ENCODE measurements around the gene COX19. TPM values are rescaled to one million over a fixed set of nuclear protein-coding genes. Genes with fewer than 3 reads are reported as not detected.
A peak's percentile ranks its signal among the peaks of the same experiment; 100 is the strongest.

The COX19 gene
- total and polyA plus RNA-seq, 5 experiments from 2014 or later = 19.3 to 49.0 (median 21.5) TPM

- peak in 2 of 10 donors; percentile 12 to 34 for DNase-seq
- Mint-ChIP-seq H3K27me3 (no peaks in the 10 kb centered on the region), H3K4me1 (peaks cover 16 to 40% (median 33%) of the 10 kb centered on the region in 4 donors), H3K9me3 (no peaks in the 10 kb centered on the region), H3K36me3 (no peaks in the 10 kb centered on the region), H3K27ac (peak overlapping the region in 2 of 10 donors; percentile 43 to 93), H3K4me3 (no peak overlapping the region)
- POLR2A ChIA-PET = interaction anchor here (0.5 to 2.4 kb wide), 2 partner anchors 10 to 107 kb away, joined by 3 to 8 read pairs; no protein-coding TSS in a partner anchor
- ATAC-seq = no peak
Measured at GRCh38 chr7:919924-920341, 55.4 kb downstream of the COX19 start.

- no peak overlapping the region for H3K4me3 Mint-ChIP-seq
- H3K4me1 Mint-ChIP-seq = peaks cover 16 to 35% (median 28%) of the 10 kb centered on the region in 4 donors
- no peaks in the 10 kb centered on the region for H3K9me3 Mint-ChIP-seq
- POLR2A ChIA-PET = interaction anchor here (1.2 kb wide), 1 partner anchor 10 kb away, joined by 5 read pairs; no protein-coding TSS in a partner anchor
- peak overlapping the region in 2 of 10 donors; percentile 3 to 93 for H3K27ac Mint-ChIP-seq
- no peaks in the 10 kb centered on the region for H3K27me3 Mint-ChIP-seq
- DNase-seq (peak in 3 of 10 donors; percentile 1 to 21 (median 13)), ATAC-seq (no peak)
- no peaks in the 10 kb centered on the region for H3K36me3 Mint-ChIP-seq
Measured at GRCh38 chr7:919114-919442, 56.3 kb downstream of the COX19 start.

GRCh38 chr7:918441-919113, 56.8 kb downstream of the COX19 start:
- POLR2A ChIA-PET = interaction anchor here (1.2 kb wide), 1 partner anchor 9 kb away, joined by 5 read pairs; no protein-coding TSS in a partner anchor
- no peaks in the 10 kb centered on the region for H3K36me3 Mint-ChIP-seq
- peak overlapping the region in 1 of 10 donors; percentile 41 for H3K4me3 Mint-ChIP-seq
- peak overlapping the region in 3 of 10 donors; percentile 25 to 50 (median 28) for H3K27ac Mint-ChIP-seq
- H3K4me1 Mint-ChIP-seq = peaks cover 16 to 34% (median 28%) of the 10 kb centered on the region in 4 donors
- H3K9me3 Mint-ChIP-seq = no peaks in the 10 kb centered on the region
- DNase-seq (peak in 2 of 10 donors; percentile 11 to 60), ATAC-seq (no peak)
- H3K27me3 Mint-ChIP-seq = no peaks in the 10 kb centered on the region

- Mint-ChIP-seq H3K9me3 (no peaks in the 10 kb centered on the region), H3K36me3 (no peaks in the 10 kb centered on the region), H3K4me1 (peaks cover 12 to 29% (median 24%) of the 10 kb centered on the region in 4 donors), H3K27me3 (no peaks in the 10 kb centered on the region), H3K27ac (peak overlapping the region in 3 of 10 donors; percentile 3 to 76 (median 48)), H3K4me3 (no peak overlapping the region)
- POLR2A ChIA-PET = interaction anchor here (1.2 kb wide), 1 partner anchor 9 kb away, joined by 5 read pairs; no protein-coding TSS in a partner anchor
- ATAC-seq (no peak), DNase-seq (peak in 1 of 10 donors; percentile 26)
Measured at GRCh38 chr7:918118-918425, 57.3 kb downstream of the COX19 start.

GRCh38 chr7:917255-918117, 57.9 kb downstream of the COX19 start:
- H3K27me3 Mint-ChIP-seq = no peaks in the 10 kb centered on the region
- no peak for ATAC-seq
- H3K9me3 Mint-ChIP-seq = no peaks in the 10 kb centered on the region
- no peaks in the 10 kb centered on the region for H3K36me3 Mint-ChIP-seq
- peaks cover 12 to 23% (median 21%) of the 10 kb centered on the region in 4 donors for H3K4me1 Mint-ChIP-seq
- peak overlapping the region in 3 of 10 donors; percentile 3 to 72 (median 48) for H3K27ac Mint-ChIP-seq
- POLR2A ChIA-PET = no interaction called here
- DNase-seq = peak in 2 of 10 donors; percentile 3 to 27
- H3K4me3 Mint-ChIP-seq = no peak overlapping the region

- POLR2A ChIA-PET = no interaction called here
- Mint-ChIP-seq H3K27me3 (no peaks in the 10 kb centered on the region), H3K9me3 (no peaks in the 10 kb centered on the region), H3K4me3 (no peak overlapping the region), H3K4me1 (peaks cover 10 to 19% (median 18%) of the 10 kb centered on the region in 4 donors), H3K27ac (peak overlapping the region in 5 of 10 donors; percentile 2 to 79 (median 65)), H3K36me3 (no peaks in the 10 kb centered on the region)
- DNase-seq = peak in 1 of 10 donors; percentile 31
- ATAC-seq = no peak
Measured at GRCh38 chr7:916291-916941, 58.9 kb downstream of the COX19 start.

Small RNA genes lying within 50 kb of the gene (microRNA-seq; reads per million reads assigned to microRNA genes)
- gene MIR339 (ENCODE audit: borderline microRNAs expressed) = 1,899 reads per million, percentile 90 among the genes with 10 or more reads in this experiment

Other genes with a start within 250 kb of the COX19 start
- 10 to 100 TPM; 12.3 to 16.3 TPM for gene DNAAF5, start 248.8 kb downstream of the COX19 start, total RNA-seq
- 1 to 10 TPM; 2.8 to 4.6 (median 4.6) TPM for gene DNAAF5, start 248.8 kb downstream of the COX19 start, polyA plus RNA-seq
- gene PRKAR1B, start 248.3 kb downstream of the COX19 start, total RNA-seq = 10 to 100 TPM; 46.2 to 47.3 TPM
- gene PRKAR1B, start 248.3 kb downstream of the COX19 start, polyA plus RNA-seq = 10 to 100 TPM; 14.6 to 35.4 (median 27.6) TPM
- gene SUN1, start 143.1 kb downstream of the COX19 start, total RNA-seq = 100 to 1,000 TPM; 194 to 198 TPM
- 10 to 100 TPM; 26.1 to 37.5 (median 27.9) TPM for gene SUN1, start 143.1 kb downstream of the COX19 start, polyA plus RNA-seq
- 10 to 100 TPM; 61.4 to 64.1 TPM for gene GET4, start 99.0 kb downstream of the COX19 start, total RNA-seq
- gene GET4, start 99.0 kb downstream of the COX19 start, polyA plus RNA-seq = 10 to 100 TPM; 23.0 to 34.6 (median 23.6) TPM
- 10 to 100 TPM; 12.4 to 14.5 TPM for gene ADAP1, start 20.9 kb downstream of the COX19 start, total RNA-seq
- gene ADAP1, start 20.9 kb downstream of the COX19 start, polyA plus RNA-seq = 10 to 100 TPM in 1 of 3 donors, 1 to 10 TPM in 2; 7.6 to 18.4 (median 8.2) TPM
- not detected for gene CYP2W1, start 7.6 kb upstream of the COX19 start, total RNA-seq
- not detected for gene CYP2W1, start 7.6 kb upstream of the COX19 start, polyA plus RNA-seq
- gene GPR146, start 69.0 kb upstream of the COX19 start, total RNA-seq = 1 to 10 TPM; 7.0 to 9.5 TPM
- 1 to 10 TPM; 1.4 to 3.8 (median 2.5) TPM for gene GPR146, start 69.0 kb upstream of the COX19 start, polyA plus RNA-seq
- under 1 TPM in 1 of 2 experiments, not detected in 1; 0.25 TPM for gene GPER1, start 112.6 kb upstream of the COX19 start, total RNA-seq
- gene GPER1, start 112.6 kb upstream of the COX19 start, polyA plus RNA-seq = under 1 TPM in 1 of 3 donors, not detected in 2; 0.11 TPM
- gene ZFAND2A, start 184.6 kb upstream of the COX19 start, total RNA-seq = 10 to 100 TPM; 41.5 to 47.9 TPM
- gene ZFAND2A, start 184.6 kb upstream of the COX19 start, polyA plus RNA-seq = 10 to 100 TPM; 33.5 to 59.9 (median 56.0) TPM